Measurements from ENCODE around the gene ZNF462. TPM values are rescaled to one million over a fixed set of nuclear protein-coding genes. Genes with fewer than 3 reads are reported as not detected.
A peak's percentile ranks its signal among the peaks of the same experiment; 100 is the strongest.
"Not testable (repeated sequence)": the region's sequence is repeated elsewhere in the genome, so short reads cannot be mapped to it uniquely, and the experiment has no call there.

ZNF462 gene
- total and polyA plus RNA-seq, 4 donors = 30.6 to 61.7 (median 41.7) TPM

- Histone ChIP-seq H3K4me3 (ENCODE audit: low read depth, low read length) (no peak overlapping the region), H3K27ac (ENCODE audit: low read depth, low read length) (no peak overlapping the region)
- WGBS (ENCODE audit: insufficient coverage) = no CpG with 5 or more reads among the region's 2 CpGs
These were observed 117.7 kb downstream of the ZNF462 start for GRCh38 chr9:106980551-106981101.

GRCh38 chr9:106981396-106982287, 118.7 kb downstream of the ZNF462 start:
- Histone ChIP-seq H3K36me3 (ENCODE audit: control insufficient read depth, insufficient read depth, low read length) (peaks cover 20% of the 10 kb centered on the region), H3K27ac (ENCODE audit: low read depth, low read length) (no peak overlapping the region), H3K9me3 (ENCODE audit: control insufficient read depth, insufficient read depth, low read length) (no peaks in the 10 kb centered on the region), H3K4me1 (ENCODE audit: control insufficient read depth, insufficient read depth, low read length) (peaks cover 2% of the 10 kb centered on the region), H3K4me3 (ENCODE audit: low read depth, low read length) (no peak overlapping the region), H3K27me3 (ENCODE audit: control insufficient read depth, insufficient read depth, low read length) (no peaks in the 10 kb centered on the region)
- WGBS (ENCODE audit: insufficient coverage) = 87% methylated on average over 6 of the region's 10 CpGs
- no peak for DNase-seq (ENCODE audit: low read depth in 4 of 6, low spot score in 6 of 6)

More at GRCh38 chr9:106980551-106981101, 117.7 kb downstream of the ZNF462 start:
- DNase-seq (ENCODE audit: low read depth in 4 of 6, low spot score in 6 of 6) = no peak
- no peaks in the 10 kb centered on the region for H3K9me3 ChIP-seq (ENCODE audit: control insufficient read depth, insufficient read depth, low read length)
- H3K27me3 ChIP-seq (ENCODE audit: control insufficient read depth, insufficient read depth, low read length) = no peaks in the 10 kb centered on the region
- H3K36me3 ChIP-seq (ENCODE audit: control insufficient read depth, insufficient read depth, low read length) = peaks cover 23% of the 10 kb centered on the region
- peaks cover 2% of the 10 kb centered on the region for H3K4me1 ChIP-seq (ENCODE audit: control insufficient read depth, insufficient read depth, low read length)

DNA sequence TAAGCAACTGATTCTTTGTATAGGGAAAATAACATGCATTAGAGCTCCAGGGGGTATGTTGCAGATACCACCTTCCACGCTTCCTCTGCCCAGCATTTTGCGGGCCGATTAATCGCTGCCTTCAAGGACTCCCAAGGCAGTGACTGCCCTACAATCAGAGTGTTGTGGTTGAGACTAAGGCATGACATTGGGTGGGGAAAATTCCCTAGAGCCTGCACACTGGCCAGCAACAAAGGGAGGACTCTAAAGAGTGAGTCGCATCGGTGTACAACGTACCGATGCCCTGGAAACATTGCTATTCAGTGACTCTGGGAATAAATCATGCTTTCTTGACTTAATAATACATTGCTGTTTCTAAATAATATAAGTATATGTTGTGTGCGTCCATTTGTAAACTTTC, 119.7 kb downstream of the ZNF462 start:
- Histone ChIP-seq H3K36me3 (ENCODE audit: control insufficient read depth, insufficient read depth, low read length) (peaks cover 16% of the 10 kb centered on the region), H3K27ac (ENCODE audit: low read depth, low read length) (no peak overlapping the region), H3K4me1 (ENCODE audit: control insufficient read depth, insufficient read depth, low read length) (peaks cover 2% of the 10 kb centered on the region), H3K27me3 (ENCODE audit: control insufficient read depth, insufficient read depth, low read length) (no peaks in the 10 kb centered on the region), H3K9me3 (ENCODE audit: control insufficient read depth, insufficient read depth, low read length) (no peaks in the 10 kb centered on the region), H3K4me3 (ENCODE audit: low read depth, low read length) (no peak overlapping the region)
- no CpG with 5 or more reads among the region's 9 CpGs for WGBS (ENCODE audit: insufficient coverage)
- DNase-seq (ENCODE audit: low read depth in 4 of 6, low spot score in 6 of 6) = peak in 1 of 6 donors; percentile 12

GRCh38 chr9:106983346-106983745, 120.4 kb downstream of the ZNF462 start:
- Histone ChIP-seq H3K4me3 (ENCODE audit: low read depth, low read length) (no peak overlapping the region), H3K27me3 (ENCODE audit: control insufficient read depth, insufficient read depth, low read length) (no peaks in the 10 kb centered on the region), H3K36me3 (ENCODE audit: control insufficient read depth, insufficient read depth, low read length) (peaks cover 16% of the 10 kb centered on the region), H3K9me3 (ENCODE audit: control insufficient read depth, insufficient read depth, low read length) (no peaks in the 10 kb centered on the region), H3K4me1 (ENCODE audit: control insufficient read depth, insufficient read depth, low read length) (peaks cover 2% of the 10 kb centered on the region), H3K27ac (ENCODE audit: low read depth, low read length) (no peak overlapping the region)
- WGBS (ENCODE audit: insufficient coverage) = no CpG with 5 or more reads among the region's 2 CpGs
- DNase-seq (ENCODE audit: low read depth in 4 of 6, low spot score in 6 of 6) = no peak

DNA sequence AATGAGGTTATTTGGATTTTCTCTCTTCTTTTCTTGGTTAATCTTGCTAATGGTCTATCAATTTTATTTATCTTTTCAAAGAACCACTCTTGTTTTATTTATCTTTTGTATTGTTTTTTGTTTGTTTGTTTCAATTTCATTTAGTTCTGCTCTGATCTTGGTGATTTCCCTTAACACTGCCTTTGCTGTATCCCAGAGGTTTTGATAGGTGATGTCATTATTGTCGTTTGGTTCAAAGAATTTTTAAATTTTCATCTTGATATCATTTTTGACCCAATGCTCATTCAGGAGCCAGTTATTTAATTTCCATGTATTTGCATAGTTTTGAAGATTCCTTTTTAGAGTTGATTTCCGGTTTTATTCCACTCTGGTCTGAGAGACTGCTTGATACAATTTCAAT, 126.9 kb downstream of the ZNF462 start:
- no CpG with 5 or more reads among the region's 2 CpGs for WGBS (ENCODE audit: insufficient coverage)
- not testable (repeated sequence) for H3K4me1 ChIP-seq (ENCODE audit: control insufficient read depth, insufficient read depth, low read length); H3K36me3 ChIP-seq (ENCODE audit: control insufficient read depth, insufficient read depth, low read length)

DNA sequence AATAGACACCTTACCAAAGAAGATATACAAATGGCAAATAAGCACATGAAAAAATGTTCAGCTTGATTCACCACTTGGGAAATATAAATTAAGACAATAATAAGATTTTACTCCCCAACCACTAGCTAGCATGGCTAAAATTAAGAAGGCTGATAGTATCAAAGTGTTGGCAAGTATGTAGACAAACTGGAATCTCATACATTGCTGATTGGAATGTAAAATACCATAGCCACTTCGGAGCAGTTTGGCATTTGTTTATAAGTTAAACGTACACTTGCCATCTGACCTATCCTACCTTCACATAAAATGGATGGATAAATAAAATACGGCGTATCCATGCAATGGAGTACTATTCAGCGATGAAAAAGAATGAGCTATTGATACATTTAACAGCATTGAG, 129.2 kb downstream of the ZNF462 start:
- Histone ChIP-seq H3K4me1 (ENCODE audit: control insufficient read depth, insufficient read depth, low read length) (no peaks in the 10 kb centered on the region), H3K27me3 (ENCODE audit: control insufficient read depth, insufficient read depth, low read length) (no peaks in the 10 kb centered on the region), H3K27ac (ENCODE audit: low read depth, low read length) (no peak overlapping the region), H3K4me3 (ENCODE audit: low read depth, low read length) (no peak overlapping the region), H3K9me3 (ENCODE audit: control insufficient read depth, insufficient read depth, low read length) (no peaks in the 10 kb centered on the region), H3K36me3 (ENCODE audit: control insufficient read depth, insufficient read depth, low read length) (peaks cover 5% of the 10 kb centered on the region)
- no peak for DNase-seq (ENCODE audit: low read depth in 4 of 6, low spot score in 6 of 6)
- WGBS (ENCODE audit: insufficient coverage) = 100% methylated on average over 1 of the region's 5 CpGs

More for the DNA sequence above, 126.9 kb downstream of the ZNF462 start:
- H3K27me3 ChIP-seq (ENCODE audit: control insufficient read depth, insufficient read depth, low read length); H3K4me3 ChIP-seq (ENCODE audit: low read depth, low read length); DNase-seq (ENCODE audit: low read depth in 4 of 6, low spot score in 6 of 6); H3K27ac ChIP-seq (ENCODE audit: low read depth, low read length); H3K9me3 ChIP-seq (ENCODE audit: control insufficient read depth, insufficient read depth, low read length): not testable (repeated sequence)

- no peaks in the 10 kb centered on the region for H3K4me1 ChIP-seq (ENCODE audit: control insufficient read depth, insufficient read depth, low read length)
- 100% methylated on average over 1 of the region's 1 CpG for WGBS (ENCODE audit: insufficient coverage)
- H3K27me3 ChIP-seq (ENCODE audit: control insufficient read depth, insufficient read depth, low read length) = no peaks in the 10 kb centered on the region
- no peak overlapping the region for H3K27ac ChIP-seq (ENCODE audit: low read depth, low read length)
- H3K9me3 ChIP-seq (ENCODE audit: control insufficient read depth, insufficient read depth, low read length) = no peaks in the 10 kb centered on the region
- DNase-seq (ENCODE audit: low read depth in 4 of 6, low spot score in 6 of 6) = no peak
- H3K4me3 ChIP-seq (ENCODE audit: low read depth, low read length) = no peak overlapping the region
- peaks cover 5% of the 10 kb centered on the region for H3K36me3 ChIP-seq (ENCODE audit: control insufficient read depth, insufficient read depth, low read length)
These were observed 130.6 kb downstream of the ZNF462 start for GRCh38 chr9:106993603-106994002.

DNA sequence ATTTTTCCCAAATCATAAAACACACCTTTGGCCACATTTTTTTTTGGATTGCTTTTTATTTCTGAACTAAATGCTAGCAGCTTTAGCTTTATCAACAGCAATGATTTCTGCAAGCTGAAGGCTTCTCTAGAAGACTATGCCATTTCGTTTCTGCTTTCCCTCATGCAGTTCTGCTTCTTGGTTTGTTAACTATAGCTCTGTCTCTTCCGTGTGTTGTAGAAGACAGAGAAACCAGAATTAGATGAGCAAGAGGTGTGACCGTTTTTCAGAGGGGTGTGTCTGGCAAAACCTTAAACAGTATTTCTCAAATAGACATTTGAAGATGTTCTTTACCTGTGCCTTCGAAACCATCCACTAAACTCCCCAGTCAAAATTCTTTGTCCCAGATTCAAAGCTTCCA, 131.5 kb downstream of the ZNF462 start:
- Histone ChIP-seq H3K4me1 (ENCODE audit: control insufficient read depth, insufficient read depth, low read length) (no peaks in the 10 kb centered on the region), H3K4me3 (ENCODE audit: low read depth, low read length) (no peak overlapping the region), H3K36me3 (ENCODE audit: control insufficient read depth, insufficient read depth, low read length) (peaks cover 5% of the 10 kb centered on the region), H3K27me3 (ENCODE audit: control insufficient read depth, insufficient read depth, low read length) (no peaks in the 10 kb centered on the region), H3K9me3 (ENCODE audit: control insufficient read depth, insufficient read depth, low read length) (no peaks in the 10 kb centered on the region), H3K27ac (ENCODE audit: low read depth, low read length) (no peak overlapping the region)
- DNase-seq (ENCODE audit: low read depth in 4 of 6, low spot score in 6 of 6) = no peak
- 100% methylated on average over 1 of the region's 4 CpGs for WGBS (ENCODE audit: insufficient coverage)

DNA sequence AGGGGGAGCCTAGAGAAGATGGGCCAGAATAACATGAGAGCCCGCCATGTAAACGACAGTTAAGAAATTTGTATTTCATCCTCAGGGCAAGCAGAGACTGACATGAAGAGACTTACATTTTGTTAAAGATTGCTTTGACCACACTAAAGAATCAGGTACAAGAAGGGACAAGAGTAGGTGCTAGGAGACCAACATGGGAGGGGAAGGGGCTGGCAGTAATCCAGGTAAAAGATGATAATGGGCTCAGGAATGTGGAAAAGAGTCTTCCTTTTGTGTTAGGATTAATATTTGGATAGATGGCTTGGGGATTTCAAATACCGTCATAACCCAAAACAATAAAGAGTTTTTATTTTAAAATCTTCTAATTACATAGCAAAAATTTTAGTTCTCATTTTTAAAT, 137.3 kb downstream of the ZNF462 start:
- Histone ChIP-seq H3K4me3 (ENCODE audit: low read depth, low read length) (no peak overlapping the region), H3K9me3 (ENCODE audit: control insufficient read depth, insufficient read depth, low read length) (no peaks in the 10 kb centered on the region), H3K27ac (ENCODE audit: low read depth, low read length) (no peak overlapping the region), H3K27me3 (ENCODE audit: control insufficient read depth, insufficient read depth, low read length) (no peaks in the 10 kb centered on the region), H3K4me1 (ENCODE audit: control insufficient read depth, insufficient read depth, low read length) (no peaks in the 10 kb centered on the region), H3K36me3 (ENCODE audit: control insufficient read depth, insufficient read depth, low read length) (peaks cover 3% of the 10 kb centered on the region)
- DNase-seq (ENCODE audit: low read depth in 4 of 6, low spot score in 6 of 6) = no peak
- 100% methylated on average over 2 of the region's 3 CpGs for WGBS (ENCODE audit: insufficient coverage)

GRCh38 chr9:107005201-107005600, 142.2 kb downstream of the ZNF462 start:
- Histone ChIP-seq H3K27ac (ENCODE audit: low read depth, low read length) (no peak overlapping the region), H3K27me3 (ENCODE audit: control insufficient read depth, insufficient read depth, low read length) (no peaks in the 10 kb centered on the region), H3K4me1 (ENCODE audit: control insufficient read depth, insufficient read depth, low read length) (peaks cover 6% of the 10 kb centered on the region), H3K9me3 (ENCODE audit: control insufficient read depth, insufficient read depth, low read length) (no peaks in the 10 kb centered on the region), H3K36me3 (ENCODE audit: control insufficient read depth, insufficient read depth, low read length) (peaks cover 16% of the 10 kb centered on the region), H3K4me3 (ENCODE audit: low read depth, low read length) (no peak overlapping the region)
- WGBS (ENCODE audit: insufficient coverage) = no CpG with 5 or more reads among the region's 3 CpGs
- DNase-seq (ENCODE audit: low read depth in 4 of 6, low spot score in 6 of 6) = no peak
